Kidney epithelial cell (primary cell): Measurements from ENCODE around the gene ESPNL. TPM values are rescaled to one million over a fixed set of nuclear protein-coding genes. Genes with fewer than 3 reads are reported as not detected.
"Not testable (repeated sequence)": the region's sequence is repeated elsewhere in the genome, so short reads cannot be mapped to it uniquely, and the experiment has no call there.

Source experiments
- DNase-seq: peaks from one replicate; pipeline ENCODE4 v3.0.0-alpha.2; 2010; ENCODE audit warnings: low read depth
- H3K27me3 ChIP-seq: 2 replicates; pipeline ENCODE4 v1.6.0; 2011; ENCODE audit warnings: low read length; ENCODE audit not compliant: control insufficient read depth, insufficient read depth
- H3K36me3 ChIP-seq: 2 replicates; pipeline ENCODE4 v1.5.1; 2011; ENCODE audit warnings: low read length; ENCODE audit not compliant: control insufficient read depth, insufficient read depth
- H3K4me3 ChIP-seq: 2 replicates; pipeline ENCODE4 v1.5.1; 2011; ENCODE audit warnings: low read depth, mild to moderate bottlenecking, control low read depth, low read length
- CTCF ChIP-seq: IDR thresholded peaks from 2 replicates; pipeline ENCODE4 v1.5.1; 2011; ENCODE audit warnings: mild to moderate bottlenecking, moderate library complexity, low read length, control low read depth, inconsistent platforms; ENCODE audit not compliant: insufficient read depth, poor library complexity, severe bottlenecking
- total RNA-seq: library from RNA; depleted of rRNA; stranded (reverse); fragments of >200 nt; gene quantifications from 2 replicates; pipeline ENCODE4 v1.2.3, GENCODE V29; 2015

ESPNL gene
- 3.5 and 3.8 TPM in 2 replicates for total RNA-seq

GRCh38 chr2:238100049-238100820, at the start of gene ESPNL:
ESPNL (plus strand) TSS chr2:238100340; CDS start chr2:238100420, 80 bp downstream.
- no peak for TF ChIP-seq CTCF
- no peak for DNase-seq
- no peak within 1 kb of the TSS for H3K4me3 ChIP-seq
- peaks cover 8% of the 10 kb centered on the region for H3K27me3 ChIP-seq
- H3K36me3 ChIP-seq = no peaks in the 10 kb centered on the region

- TF ChIP-seq CTCF = no peak
- no peak for DNase-seq
- Histone ChIP-seq H3K4me3 (no peak overlapping the region), H3K36me3 (no peaks in the 10 kb centered on the region), H3K27me3 (no peaks in the 10 kb centered on the region)
These were observed 46.9 kb upstream of the ESPNL start for GRCh38 chr2:238053191-238053776.

GRCh38 chr2:238055841-238056240, 44.3 kb upstream of the ESPNL start:
- TF ChIP-seq CTCF = no peak
- H3K36me3 ChIP-seq = no peaks in the 10 kb centered on the region
- no peak for DNase-seq

GRCh38 chr2:238057696-238058575, 42.2 kb upstream of the ESPNL start:
- H3K36me3 ChIP-seq, H3K27me3 ChIP-seq, DNase-seq, H3K4me3 ChIP-seq: not testable (repeated sequence)

More at GRCh38 chr2:238055841-238056240, 44.3 kb upstream of the ESPNL start:
- no peak overlapping the region for H3K4me3 ChIP-seq
- no peaks in the 10 kb centered on the region for H3K27me3 ChIP-seq

- Histone ChIP-seq H3K4me3 (no peak overlapping the region), H3K27me3 (no peaks in the 10 kb centered on the region), H3K36me3 (no peaks in the 10 kb centered on the region)
- no peak for DNase-seq
- no peak for TF ChIP-seq CTCF
These were observed 40.6 kb upstream of the ESPNL start for GRCh38 chr2:238059505-238059904.

- no peak for TF ChIP-seq CTCF
- Histone ChIP-seq H3K4me3 (peak overlapping the region; percentile 86), H3K36me3 (no peaks in the 10 kb centered on the region), H3K27me3 (no peaks in the 10 kb centered on the region)
- DNase-seq = no peak
These were observed 40.0 kb upstream of the ESPNL start for GRCh38 chr2:238060096-238060541.
